Inferior parietal cortex (tissue), 1 donor: ENCODE results near the gene KRTAP4-11.
"Not testable (repeated sequence)": the region's sequence is repeated elsewhere in the genome, so short reads cannot be mapped to it uniquely, and the experiment has no call there.

Experiments used
- DNase-seq: peaks from one replicate; pipeline ENCODE4 v3.0.0-alpha.2; 2016; ENCODE audit errors: extremely low spot score

The KRTAP4-11 gene

GRCh38 chr17:41123991-41124371 lies 5.8 kb upstream of the KRTAP4-11 start, which contains the start of gene KRTAP4-12:
Gene KRTAP4-12, minus strand, starts transcription at chr17:41124182. Its CDS starts 60 bp downstream, at chr17:41124122.
- not testable (repeated sequence) for DNase-seq

- DNase-seq = not testable (repeated sequence)
Observed at GRCh38 chr17:41123292-41123990, 5.3 kb upstream of the KRTAP4-11 start.

- no peak for DNase-seq
Observed at GRCh38 chr17:41121742-41122141, 3.6 kb upstream of the KRTAP4-11 start.

- not testable (repeated sequence) for DNase-seq
Observed at GRCh38 chr17:41119696-41120690, 1.8 kb upstream of the KRTAP4-11 start.

GRCh38 chr17:41118721-41119120 lies 548 bp upstream of the KRTAP4-11 start:
- no peak for DNase-seq

- no peak for DNase-seq
Observed at GRCh38 chr17:41116297-41116696, 1.9 kb downstream of the KRTAP4-11 start.

DNA sequence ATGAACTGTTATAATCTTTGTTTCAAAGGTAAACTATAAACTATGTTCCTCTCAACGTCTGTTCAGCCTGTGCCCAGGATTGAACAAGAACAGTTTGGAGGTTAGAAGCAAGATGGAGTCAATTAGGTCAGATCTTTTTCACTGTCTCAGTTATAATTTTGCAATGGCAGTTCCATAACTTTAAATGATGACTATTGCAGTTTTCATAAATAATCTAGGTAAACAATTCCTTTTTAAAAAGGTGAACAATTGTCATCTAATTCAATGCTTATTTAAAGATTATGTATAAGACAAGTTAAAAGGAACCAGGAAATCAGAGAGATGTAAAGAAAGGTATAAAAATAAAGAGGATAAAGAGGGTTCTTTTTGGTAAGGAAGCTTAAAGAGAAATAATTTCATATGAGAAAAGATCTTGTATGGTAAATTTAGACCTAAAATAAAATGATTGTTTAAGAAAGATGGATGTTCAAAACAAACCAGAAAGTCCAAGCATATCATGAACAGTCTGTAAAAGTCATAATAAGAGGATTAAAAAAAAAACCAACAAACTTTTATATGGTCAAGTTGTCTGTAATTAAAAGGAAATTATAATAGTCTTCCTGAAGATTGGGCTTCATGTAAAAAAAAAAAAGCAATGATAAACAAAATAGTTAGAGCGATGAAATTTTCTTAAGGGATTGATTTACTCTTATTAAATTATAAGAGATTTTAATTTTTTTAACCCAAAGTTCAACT lies 6.9 kb downstream of the KRTAP4-11 start:
- DNase-seq = no peak

- DNase-seq = not testable (repeated sequence)
Observed at GRCh38 chr17:41108728-41109386, 9.3 kb downstream of the KRTAP4-11 start.

- no peak for DNase-seq
Observed at GRCh38 chr17:41107941-41108450, 10.2 kb downstream of the KRTAP4-11 start.

- not testable (repeated sequence) for DNase-seq
Observed at GRCh38 chr17:41105347-41105746, 12.8 kb downstream of the KRTAP4-11 start, which contains the start of gene KRTAP4-9. Gene KRTAP4-9, plus strand, starts transcription at chr17:41105389. Its CDS starts 0 bp downstream, at chr17:41105389.

DNA sequence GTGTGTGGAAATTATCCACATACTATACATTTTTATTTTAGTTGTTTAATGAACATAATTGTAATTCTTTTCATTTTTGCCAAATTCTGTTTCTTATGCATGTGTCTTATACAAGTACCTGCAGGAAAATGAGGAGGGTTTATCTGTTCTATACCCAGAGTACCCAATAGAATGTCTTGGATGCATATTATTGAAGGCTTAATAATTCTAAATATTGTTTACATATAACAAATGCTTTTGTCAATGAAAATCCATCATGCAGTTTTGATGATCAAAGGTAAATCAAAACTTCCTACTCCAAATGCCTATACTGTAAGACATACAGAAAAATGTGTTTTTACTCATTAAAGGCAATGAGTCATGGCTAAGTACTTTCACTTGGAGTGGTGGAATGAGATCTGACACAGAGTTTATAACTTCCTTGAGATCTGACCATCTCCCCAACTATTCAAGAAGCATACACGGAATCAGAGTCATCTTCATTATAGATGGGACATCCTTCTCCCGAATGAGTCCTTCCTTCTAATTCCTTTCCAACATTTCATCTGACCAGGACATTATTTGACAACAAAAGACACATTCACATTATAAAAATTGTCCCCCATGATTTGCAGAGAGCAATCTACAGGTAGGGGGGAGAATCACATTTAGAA lies 13.7 kb downstream of the KRTAP4-11 start:
- not testable (repeated sequence) for DNase-seq

GRCh38 chr17:41103896-41104295 lies 14.3 kb downstream of the KRTAP4-11 start:
- DNase-seq = no peak

DNA sequence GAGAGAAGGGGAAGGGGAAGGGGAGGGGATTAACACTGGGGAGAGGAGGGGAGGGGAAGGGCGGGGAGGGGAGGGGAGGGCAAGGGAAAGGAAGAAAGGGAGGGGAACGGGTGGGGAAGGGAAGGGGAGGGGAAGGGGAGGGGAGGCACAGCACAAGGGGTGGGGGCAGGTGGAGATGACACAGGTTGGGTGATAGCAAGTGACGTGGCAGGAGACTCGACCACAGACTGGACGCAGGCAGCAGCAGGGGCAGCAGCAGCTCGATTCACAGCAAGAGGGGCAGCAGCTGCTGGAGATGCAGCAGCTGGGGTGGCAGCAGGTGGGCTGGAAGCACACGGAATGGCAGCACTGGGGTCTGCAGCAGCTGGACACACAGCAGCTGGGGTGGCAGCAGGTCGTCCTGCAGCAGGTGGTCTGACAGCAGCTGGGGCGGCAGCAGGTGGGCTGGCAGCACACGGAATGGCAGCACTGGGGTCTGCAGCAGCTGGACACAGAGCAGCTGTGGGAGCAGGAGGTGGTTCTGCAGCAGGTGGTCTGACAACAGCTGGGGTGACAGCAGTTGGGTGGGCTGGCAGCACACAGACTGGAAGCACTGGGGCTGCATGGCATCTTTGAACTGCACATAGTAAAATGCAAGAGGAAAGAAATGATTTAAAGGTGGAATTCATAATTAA lies 16.4 kb downstream of the KRTAP4-11 start, which contains the start of gene KRTAP4-16:
Gene KRTAP4-16 (minus strand): TSS at position 624 of the 674 bp plus-strand sequence. CDS start 0 bp downstream, at position 624.
- DNase-seq = no peak

DNA sequence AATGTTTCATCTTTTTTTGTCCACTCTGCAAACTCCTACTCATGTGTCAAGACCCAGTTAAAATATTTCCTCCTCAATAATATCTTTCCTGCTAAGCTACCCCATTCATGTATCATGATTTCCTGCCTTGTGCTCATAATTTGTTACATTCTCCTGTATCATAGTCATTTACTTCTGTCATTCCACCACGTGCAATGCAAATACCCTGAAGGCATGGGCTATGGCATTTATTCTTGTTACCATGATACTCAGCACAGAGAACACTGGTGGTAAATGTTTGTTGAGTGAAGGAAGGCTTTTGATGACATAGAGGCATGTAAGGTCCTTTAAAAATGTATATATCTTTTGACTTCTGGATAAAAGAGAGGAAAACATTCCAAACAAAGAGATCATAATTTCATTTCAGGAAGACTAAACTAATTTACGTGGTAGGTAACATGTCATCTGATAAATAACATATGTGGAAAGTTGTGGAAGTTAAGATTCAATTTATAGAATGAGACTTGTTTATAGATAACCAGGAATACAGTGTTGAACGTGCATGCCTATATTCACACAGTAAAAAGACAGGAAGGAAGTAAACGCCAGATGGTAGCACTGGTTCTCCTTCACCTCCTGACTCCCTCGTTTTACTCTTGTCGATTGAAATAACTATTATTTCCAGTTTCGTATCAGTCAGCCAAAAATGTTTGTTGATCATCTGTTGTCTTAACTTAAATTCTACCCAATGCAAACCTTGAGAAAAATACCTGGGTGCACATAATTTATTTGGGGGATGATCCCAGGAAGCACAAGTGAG lies 18.3 kb downstream of the KRTAP4-11 start:
- DNase-seq = not testable (repeated sequence)

DNA sequence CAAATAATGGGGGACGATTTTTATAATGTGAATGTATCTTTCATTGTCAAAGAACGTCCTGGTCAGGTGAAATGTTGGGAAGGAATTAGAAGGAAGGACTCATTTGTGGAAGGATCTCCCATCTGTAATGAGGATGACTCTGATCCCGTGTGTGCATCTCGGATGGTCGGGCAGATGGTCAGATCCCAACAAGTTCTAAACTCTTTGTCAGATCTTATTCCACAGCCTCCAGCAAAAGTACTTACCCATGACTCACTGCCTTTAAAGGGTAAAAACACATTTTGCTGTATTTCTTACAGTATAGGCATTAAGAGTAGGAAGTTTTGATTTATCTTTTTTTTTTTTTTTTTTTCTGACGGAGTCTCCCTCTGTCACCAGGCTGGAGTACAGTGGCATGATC lies 19.7 kb downstream of the KRTAP4-11 start:
- DNase-seq = no peak

DNA sequence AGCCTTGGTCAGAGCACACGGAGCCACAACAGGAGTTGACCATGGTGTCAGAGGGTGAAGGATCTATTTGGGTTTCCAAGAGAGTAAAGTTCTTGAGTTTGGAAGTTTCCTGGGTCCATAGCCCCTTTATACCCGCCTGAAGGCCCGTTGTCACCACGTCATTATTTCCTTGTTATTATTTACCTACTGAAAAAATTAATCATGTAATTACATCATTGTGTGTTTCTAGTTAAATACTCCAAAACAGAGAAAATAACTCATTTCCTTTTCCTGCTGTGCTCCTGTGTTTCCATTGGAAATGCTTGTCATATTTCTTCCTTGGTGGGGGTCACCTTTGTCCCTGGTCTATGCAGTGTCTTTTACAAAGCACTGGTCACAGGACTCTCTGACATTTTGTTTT lies 20.1 kb downstream of the KRTAP4-11 start, which contains the start of gene KRTAP4-8:
Gene KRTAP4-8 (minus strand): TSS at position 101 of the 400 bp plus-strand sequence. CDS start 58 bp downstream, at position 43.
- no peak for DNase-seq

DNA sequence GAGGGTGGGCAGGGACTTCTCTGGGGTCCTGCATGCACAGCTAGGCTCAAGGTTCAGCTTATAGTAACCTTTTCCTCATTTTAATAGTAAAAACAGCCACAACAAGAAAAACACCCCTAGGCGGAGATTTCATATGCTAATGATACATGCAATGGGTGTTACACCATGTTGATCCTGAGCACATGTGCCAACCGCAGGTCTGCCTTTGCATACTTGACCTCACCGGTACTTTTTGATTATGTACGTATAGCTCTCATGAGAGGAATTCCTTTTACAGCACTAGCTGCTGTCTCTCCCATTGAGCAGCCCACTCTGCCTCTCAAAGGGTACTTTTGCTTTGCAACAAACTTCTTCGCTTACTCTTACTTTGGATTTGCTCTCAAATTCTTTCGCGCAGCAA lies 22.1 kb downstream of the KRTAP4-11 start:
- DNase-seq = no peak

GRCh38 chr17:41088760-41089352 lies 29.3 kb downstream of the KRTAP4-11 start:
- DNase-seq = not testable (repeated sequence)
